Astrocyte of the spinal cord (primary cell): ENCODE results near the gene PCDHGA11.

Experiments used
- DNase-seq: peaks from one replicate; pipeline ENCODE4 v3.0.0; 2011; ENCODE audit warnings: low read depth, low spot score
- H3K4me3 ChIP-seq: 2 replicates; pipeline ENCODE4 v1.5.1; 2011; ENCODE audit warnings: low read depth, mild to moderate bottlenecking, low read length, moderate library complexity
- in situ Hi-C: cut with HindIII; loops from 2 replicates; pipeline ENCODE4 v1.10.0; 2017; ENCODE audit warnings: low sequenced_read_pairs
- TF ChIP-seq, protein P1 (sequence below): IDR thresholded peaks from 2 replicates; pipeline ENCODE4 v1.5.1; 2012; ENCODE audit warnings: low read depth, mild to moderate bottlenecking, low read length, inconsistent platforms

The PCDHGA11 gene

DNA sequence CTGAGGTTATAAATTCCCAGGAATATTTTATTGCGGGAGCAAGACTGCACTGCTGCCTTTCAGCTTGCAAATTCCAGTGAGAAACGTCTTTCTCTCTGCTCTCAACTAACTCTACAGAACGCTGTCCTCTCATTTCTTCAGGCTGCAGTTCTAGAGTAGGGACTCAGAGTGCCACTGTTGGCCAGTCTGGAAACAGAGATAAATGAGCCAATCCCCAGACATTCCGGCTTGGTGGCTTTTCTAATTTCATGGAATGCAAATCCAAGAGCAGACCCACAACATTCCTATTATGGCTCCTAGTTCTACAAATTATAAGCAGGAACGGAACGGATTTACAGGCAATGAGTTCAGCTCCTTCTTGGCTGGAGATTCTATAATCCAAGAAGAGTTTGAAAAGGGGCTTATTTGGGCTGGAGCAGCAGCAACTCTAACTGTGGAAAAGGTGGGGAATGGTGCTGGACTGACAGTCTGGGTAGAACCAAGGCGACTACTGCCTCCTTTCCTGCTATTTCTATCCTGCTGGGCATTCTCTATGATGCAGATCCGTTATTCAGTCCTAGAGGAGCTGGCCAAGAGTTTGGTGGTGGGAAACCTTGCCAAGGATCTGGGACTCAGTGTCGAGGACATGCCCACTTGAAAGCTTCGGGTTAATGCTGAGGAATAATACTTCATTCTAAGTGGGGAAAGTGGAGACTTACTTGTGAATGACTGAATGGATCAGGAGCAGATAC, 18.7 kb downstream of the PCDHGA11 start:
- in situ Hi-C loops, result no loop called here
- no peak overlapping the region for H3K4me3 ChIP-seq
- TF ChIP-seq, protein P1, sequence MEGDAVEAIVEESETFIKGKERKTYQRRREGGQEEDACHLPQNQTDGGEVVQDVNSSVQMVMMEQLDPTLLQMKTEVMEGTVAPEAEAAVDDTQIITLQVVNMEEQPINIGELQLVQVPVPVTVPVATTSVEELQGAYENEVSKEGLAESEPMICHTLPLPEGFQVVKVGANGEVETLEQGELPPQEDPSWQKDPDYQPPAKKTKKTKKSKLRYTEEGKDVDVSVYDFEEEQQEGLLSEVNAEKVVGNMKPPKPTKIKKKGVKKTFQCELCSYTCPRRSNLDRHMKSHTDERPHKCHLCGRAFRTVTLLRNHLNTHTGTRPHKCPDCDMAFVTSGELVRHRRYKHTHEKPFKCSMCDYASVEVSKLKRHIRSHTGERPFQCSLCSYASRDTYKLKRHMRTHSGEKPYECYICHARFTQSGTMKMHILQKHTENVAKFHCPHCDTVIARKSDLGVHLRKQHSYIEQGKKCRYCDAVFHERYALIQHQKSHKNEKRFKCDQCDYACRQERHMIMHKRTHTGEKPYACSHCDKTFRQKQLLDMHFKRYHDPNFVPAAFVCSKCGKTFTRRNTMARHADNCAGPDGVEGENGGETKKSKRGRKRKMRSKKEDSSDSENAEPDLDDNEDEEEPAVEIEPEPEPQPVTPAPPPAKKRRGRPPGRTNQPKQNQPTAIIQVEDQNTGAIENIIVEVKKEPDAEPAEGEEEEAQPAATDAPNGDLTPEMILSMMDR, result no peak
- DNase-seq, result no peak

DNA sequence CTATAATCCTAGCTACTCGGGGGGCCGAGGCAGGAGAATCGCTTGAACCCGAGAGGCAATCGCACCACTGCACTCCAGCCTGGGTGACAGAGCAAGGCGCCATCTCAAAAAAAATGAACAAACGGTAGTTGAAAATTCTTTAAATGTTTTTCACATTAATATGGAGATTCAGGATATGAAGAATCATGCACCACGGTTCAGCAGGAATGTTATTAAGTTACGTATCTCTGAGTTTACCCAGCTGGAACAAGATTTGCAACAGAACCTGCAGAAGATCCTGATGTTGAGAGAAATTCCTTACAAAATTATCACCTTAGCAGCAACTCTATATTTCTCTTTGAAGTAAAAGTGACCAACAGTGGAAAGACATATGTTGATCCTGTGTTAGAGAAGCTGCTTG, 19.5 kb downstream of the PCDHGA11 start:
- in situ Hi-C loops, result no loop called here
- TF ChIP-seq, protein P1, result no peak
- DNase-seq, result no peak
- H3K4me3 ChIP-seq, result no peak overlapping the region

DNA sequence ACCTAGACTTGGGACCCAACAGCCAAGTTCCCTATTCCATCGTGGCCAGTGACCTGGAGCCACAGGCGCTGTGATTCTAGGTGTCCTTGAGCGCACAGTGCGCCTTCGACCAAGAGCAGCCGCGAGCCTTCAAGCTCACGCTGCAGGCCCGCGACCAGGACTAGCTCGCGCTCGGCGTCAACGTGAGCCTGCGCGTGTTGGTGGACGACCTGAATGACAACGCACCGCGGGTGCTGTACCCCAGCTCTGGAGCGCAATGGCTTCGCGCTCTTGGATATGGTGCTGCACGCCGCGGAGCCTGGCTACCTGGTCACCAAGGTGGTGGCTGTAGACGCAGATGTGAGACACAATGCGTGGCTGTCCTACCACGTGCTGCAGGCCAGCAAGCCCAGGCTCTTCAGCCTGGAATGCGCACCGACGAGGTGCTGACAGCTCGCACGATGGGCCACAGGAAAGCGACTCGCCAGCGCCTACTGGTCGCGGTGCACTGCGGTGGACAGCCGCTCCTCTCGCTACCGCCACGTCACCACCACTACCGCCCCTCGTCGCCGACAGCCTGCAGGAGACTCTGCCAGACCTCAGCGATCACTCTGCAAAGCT, 20.8 kb downstream of the PCDHGA11 start:
- in situ Hi-C loops, result no loop called here

DNA sequence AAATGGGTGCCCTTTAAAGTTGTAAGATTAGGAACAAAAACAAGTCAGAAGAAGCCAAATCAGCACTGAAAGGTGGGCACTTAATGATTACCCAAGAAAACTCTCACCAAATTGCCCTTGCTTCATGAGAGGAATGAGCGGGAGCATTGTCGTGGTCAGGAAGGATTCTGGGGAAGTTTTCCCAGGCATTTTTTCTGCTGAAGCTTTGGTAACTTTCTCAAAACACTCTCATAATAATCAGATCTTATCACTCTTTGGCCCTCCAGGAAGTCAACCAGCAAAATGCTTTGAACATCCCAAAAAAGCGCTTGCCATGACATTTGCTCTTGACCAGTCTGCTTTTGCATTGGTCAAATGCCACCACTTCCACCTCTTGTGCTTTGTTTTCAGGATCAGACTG, 44.5 kb downstream of the PCDHGA11 start:
- TF ChIP-seq, protein P1, result no peak
- H3K4me3 ChIP-seq, result no peak overlapping the region

More for the DNA sequence above, 20.8 kb downstream of the PCDHGA11 start:
- H3K4me3 ChIP-seq, result no peak overlapping the region
- TF ChIP-seq, protein P1, result no peak
- no peak for DNase-seq

More for the DNA sequence above, 44.5 kb downstream of the PCDHGA11 start:
- DNase-seq, result no peak
- in situ Hi-C loops, result no loop called here
